CD4-positive, alpha-beta T cell treated with Interleukin-21 for 1 hour (primary cell): Measurements from ENCODE around the gene CIB4.

Experiments used
- DNase-seq: peaks from one replicate; pipeline ENCODE4 v3.0.0-alpha.2; 2020

The CIB4 gene

DNA sequence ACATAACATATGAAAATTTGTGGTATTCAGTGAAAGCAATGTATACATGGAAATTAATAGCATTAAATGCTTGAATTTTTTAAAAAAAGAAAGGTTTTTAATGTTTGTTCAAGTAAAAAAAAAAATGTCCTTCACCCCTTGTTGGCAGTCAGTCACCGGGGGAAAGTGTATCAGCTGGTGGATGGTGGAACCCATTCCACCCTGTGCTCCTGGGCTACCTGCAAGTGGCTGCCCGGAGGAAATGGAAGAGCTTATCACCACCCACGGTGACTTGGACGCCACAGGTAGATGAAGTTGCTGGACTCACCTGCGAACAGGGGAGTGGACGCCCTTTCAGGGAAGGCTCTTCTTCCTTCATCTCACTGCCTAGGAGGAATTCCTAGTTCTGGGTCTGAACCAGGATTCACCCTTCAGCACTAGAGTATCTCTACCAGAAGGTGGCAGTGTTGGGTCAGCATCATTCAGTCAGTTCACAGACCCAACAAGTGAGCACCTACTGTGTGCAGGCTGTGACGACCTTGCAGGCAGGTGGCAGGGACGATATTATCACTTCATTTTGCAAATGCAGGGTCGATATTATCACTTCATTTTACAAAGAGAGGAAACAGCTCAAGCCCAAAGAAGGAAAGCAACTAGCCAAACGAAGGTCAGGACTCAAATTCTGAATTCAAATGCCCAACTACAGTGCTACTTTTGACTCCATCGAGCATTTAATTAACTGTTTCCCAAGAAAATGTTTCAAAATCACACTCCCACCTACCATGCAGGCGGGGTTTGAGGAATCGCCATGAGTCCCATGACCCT, 35.8 kb downstream of the CIB4 start:
- peak; percentile 40 for DNase-seq

DNA sequence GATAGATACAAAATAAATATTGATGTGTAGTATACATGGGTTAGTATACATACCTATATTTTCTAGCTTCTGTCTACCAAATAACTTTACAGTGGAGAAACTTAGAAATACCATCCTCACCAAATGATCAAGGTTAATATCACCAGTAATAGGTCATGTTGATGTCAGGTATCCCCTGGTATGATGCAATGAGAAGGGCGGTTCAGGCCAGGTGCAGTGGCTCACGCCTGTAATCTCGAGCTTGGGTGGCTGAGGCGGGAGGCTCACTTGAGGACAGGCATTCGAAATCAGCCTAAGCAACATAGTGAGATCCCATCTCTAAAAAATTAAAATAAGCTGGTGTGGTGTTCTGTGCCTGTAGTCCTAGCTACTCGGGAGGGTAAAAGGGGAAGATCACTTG, 38.6 kb downstream of the CIB4 start:
- DNase-seq, result no peak

DNA sequence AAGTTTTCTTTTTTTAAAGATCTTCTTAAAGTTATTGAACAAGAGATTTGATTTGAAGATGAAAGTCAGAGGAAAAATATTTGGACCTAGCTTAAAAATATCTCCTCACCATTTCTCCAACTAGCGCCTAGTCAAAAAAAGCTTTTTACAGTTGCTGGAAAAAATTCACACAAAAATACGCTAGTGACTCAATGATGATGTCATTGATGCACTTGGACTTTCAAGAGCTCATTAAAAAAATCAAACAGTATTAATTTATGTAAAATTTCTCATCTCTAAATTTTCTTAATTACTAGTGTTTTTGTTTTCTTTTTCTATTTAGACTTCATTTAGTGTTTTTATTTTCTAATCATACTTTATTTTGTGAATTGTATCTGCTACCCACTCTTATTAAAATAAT, 41.8 kb downstream of the CIB4 start:
- DNase-seq, result no peak

DNA sequence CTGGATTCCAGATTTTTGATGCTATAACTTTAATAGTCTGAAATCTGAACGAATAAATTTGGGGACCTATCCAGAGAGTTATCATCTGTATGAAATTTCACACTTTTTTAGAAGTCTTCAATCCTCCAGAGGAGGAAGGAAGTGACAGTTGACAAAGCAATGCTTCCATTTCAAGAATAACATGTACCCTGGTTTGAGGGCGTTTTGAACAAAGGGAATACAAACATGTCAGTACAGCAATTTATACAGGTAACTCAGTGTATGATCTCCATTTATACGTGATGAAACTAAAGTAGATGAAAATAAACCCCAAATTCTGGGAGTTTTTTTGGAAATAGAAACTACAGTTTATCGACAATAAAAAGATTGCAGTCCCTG, 42.2 kb downstream of the CIB4 start:
- no peak for DNase-seq

DNA sequence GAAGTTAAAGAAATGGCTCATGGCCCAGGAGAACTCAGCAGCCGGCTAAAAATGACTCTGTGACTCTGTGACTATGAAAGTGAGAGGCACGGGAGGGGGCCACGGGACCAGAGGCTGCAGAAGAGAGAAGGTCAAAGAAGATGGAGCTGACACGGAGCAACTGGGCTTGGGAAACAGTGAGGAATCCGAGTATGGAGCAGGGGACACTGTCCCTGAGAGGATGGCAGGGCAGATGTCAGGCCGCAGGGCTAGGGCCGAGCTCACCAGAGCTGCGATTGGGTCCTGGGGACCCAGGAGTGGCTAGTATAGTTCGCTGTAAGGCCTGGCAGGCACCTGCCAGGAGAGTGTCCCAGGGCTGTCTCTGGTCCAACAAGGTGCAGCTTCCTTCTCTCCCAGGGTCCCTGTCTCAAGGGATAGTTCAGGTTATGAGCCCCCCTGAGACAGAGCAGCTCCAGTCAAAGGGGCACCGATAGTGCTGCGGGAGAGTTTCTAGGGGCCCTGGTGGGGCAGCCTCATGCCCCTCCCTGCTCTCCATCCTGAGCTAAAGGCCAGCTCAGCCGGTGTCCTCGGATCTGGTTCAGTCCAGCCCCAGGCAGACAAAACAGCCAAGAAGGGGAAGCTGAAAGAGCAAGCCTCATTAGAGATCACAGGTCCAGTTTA, 42.7 kb downstream of the CIB4 start:
- no peak for DNase-seq

DNA sequence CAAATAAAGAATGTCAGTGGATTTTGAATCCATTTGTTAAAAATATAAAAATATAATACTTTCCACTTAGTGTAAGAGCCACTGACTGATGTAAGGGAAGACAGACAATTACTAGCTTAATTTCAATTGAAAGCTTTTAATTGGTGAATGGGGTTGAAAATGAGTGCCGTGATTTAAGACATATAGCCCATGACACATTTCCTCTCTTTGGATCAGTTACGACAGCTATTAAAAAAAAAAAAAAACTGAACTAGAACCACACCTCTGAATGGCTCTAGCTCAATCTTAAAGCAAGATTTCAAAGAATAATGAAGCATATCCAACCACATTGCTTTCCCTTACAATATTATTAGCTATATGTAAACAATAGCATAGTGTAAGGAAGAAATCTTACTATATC, 44.0 kb downstream of the CIB4 start:
- DNase-seq, result no peak

DNA sequence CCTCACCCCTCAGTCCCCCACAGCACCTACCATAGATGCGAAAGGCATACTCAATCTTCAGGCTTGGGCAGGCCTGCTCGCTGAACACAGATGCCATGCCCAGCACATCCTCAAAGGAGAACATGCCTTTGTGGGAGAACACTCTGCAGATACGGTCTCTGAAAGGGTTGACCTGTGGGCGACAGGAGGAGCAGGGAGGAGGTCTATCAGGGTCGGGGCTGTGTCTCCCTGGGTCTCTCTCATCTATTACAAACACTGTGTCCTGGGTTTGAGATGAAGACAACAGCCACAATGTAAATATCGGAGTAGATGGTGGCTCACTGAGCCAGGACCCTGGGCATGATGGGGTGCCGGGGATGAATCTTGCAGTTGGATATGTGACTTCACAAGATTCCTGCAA, 46.0 kb downstream of the CIB4 start:
- DNase-seq, result no peak

DNA sequence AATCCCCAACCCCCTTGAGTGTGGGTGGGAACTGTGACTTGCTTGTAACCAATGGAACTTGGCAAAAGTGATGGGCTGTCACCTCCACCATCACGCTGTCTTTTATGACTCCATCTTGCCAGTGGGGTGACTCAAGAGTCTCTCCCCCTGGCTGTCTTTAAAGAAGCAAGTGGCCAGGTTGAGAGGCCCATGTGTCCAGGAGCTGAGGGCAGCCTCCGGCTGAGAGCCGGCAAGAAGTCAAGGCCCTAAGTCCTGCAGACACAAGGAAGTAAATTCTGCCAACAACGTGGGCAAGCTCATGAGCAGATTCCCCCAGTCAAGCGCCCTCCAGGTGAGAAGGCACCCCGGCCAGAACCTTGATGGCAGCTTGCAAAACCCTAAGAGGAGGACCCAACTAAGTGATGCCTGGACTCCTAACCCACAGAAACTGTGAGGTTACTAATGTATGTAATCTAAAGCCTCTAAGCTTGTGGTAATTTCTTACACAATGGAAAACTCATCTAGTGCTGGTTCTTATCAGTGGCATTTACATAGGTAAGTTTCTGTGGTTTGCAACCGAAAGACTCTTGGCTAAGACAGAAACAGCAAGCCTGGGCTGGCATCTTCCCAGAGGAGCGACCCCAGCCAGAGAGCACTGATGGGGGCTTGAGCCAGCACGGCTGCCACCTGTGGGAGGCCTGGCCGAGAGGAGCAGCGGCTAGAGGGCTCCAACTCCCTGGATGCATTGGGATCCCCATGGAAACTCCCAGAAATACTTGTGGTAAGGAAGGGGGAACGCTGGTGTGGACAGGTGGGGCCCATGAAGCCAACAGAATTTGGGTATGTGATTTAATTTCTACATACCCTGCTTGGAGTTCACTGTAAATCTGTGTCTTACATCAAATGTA, 49.3 kb downstream of the CIB4 start:
- no peak for DNase-seq

DNA sequence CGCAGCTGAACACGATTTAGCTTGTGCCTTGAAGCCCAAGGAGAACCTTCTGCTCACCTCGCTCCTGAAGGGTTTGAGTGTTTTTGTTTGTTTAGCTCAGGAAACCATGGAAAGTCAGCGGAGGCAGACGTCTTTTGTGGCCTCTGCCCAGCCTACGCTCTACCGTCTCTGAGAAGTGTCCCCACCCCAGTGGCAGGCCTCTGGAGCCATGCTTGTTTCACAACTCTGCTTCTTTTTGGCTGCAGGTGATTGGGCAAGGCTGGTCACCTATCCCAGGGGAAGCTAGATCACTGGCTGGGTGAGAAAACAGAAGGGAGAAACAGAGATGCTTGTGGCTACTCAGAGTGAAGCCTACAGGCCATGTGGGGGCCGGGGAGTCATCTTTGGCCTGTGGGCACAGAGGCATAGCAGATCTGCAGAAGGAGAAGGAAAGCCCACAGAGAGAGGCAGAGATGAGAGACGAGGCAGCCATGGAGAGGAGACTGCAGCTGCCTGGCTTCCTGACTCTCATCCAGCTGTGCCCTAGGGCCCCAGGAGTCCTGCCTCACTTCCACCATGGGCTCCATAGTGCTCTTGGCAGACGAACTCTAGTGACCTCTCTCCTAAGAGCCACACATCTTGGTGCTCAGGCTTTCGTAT, 50.1 kb downstream of the CIB4 start:
- no peak for DNase-seq

DNA sequence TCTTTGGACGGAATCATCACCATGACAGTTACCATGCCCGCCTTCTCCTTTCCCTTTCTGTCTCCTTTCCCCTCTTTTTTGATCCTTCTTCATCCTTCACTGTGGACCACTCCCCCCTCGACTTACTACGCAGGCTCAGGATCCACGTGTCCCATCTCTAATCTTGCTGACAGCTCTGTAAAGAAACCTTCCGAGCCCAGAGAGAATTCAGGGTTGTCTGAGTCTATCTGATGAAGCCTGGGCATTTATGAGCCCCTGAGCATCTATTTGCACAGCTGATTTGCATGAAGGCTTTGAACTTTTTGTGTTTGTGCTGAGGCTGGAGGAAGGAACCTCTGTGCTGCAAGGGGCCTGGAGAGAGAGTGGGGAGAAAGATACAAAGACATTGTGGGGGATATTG, 50.7 kb downstream of the CIB4 start:
- no peak for DNase-seq

DNA sequence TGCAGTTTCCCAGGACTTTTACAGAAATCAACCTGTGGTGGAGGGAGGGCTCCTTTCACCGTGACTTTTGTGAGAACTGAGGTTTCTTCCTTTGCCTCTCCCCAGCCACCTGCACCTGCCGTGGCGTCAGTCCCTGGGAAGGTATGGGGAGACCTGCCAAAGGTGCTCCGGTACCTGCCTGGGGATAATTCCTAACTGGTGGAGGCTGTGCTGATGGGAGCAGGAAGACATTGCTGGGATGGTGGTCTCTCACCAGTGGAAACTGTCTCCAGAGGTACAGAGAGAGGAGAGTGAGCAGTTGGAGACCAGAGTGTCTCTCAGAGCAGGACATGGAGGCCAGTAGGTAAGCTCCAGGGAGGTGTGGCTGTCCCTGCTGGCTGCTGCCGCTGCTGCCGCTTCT, 52.6 kb downstream of the CIB4 start:
- DNase-seq, result no peak

DNA sequence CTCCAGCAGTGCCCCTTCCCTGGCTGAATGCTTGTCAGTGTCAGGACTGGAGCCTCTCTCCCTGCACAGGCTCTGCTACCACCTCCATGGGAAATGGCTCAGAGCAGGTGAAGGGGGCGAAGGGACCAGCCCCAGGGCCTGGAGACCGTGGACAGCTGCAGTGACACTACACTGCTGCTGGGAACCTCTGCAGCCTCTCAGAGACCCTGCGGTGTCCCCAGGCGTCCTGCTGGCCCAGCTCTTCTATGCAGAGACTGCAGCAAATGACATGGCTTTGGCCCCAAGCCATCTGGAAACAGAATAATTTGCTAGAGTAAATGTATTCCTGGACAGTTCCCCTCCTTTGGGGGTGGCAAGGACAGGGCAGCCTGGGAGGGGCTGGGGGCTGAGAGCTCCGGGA, 53.2 kb downstream of the CIB4 start:
- DNase-seq, result no peak

DNA sequence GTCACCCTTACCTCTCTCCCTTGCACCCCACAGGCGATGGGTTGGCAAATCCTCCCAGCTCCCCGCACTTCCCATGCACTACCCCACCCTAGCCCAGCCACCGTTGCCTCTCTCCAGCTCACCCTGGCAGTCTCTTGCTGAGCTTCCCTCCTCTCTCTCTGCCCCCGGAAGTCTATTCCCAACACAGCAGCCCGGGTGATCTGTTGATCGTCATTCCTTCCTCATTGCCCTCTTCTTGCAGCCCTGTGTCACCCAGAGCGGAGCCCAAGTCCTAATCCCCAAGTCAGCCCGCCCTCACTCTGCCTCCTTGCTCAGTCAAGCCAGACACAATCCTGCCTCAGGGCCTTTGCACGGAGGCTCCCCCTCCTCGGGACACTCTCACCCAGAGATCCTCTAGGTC, 55.2 kb downstream of the CIB4 start:
- DNase-seq, result no peak

DNA sequence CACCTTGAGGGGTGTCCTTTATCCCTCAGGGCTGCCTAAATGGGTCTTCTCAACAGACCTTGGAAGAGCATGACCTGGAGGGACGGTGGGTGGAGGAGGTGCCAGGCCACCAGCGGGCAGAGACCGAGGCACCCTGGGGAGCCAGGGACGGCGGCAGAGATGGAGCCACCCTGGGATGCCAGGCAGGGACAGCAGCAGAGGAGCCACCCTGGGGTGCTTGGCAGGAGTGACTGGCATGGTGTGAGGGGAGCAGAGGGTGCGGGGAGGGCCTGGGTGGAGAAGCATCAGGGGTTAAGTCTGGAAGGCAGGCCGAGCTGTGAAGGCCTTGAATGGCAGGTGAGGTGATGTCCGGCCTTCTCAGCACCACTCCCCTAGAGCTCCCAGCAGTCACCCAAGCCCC, 56.1 kb downstream of the CIB4 start:
- DNase-seq, result no peak

DNA sequence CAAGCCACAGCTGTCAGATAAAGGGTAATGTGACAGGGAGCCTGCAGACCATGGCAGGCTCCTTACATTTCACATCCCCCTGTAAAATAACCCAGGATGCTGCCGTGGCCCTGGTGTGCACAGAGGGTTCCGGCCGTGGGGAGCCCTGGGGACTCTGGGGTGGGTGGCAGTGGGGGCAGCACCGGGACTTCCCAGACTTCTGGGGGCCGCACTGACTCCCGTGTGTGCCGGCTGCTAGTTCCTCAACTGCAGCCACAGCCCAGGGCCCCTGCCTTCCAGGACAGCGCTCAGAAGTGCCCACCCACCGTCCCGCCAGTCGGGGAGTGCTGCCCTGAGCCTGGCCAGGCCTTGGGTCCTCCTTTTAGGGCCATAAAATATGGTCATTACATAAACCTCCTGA, 56.5 kb downstream of the CIB4 start:
- DNase-seq, result no peak

DNA sequence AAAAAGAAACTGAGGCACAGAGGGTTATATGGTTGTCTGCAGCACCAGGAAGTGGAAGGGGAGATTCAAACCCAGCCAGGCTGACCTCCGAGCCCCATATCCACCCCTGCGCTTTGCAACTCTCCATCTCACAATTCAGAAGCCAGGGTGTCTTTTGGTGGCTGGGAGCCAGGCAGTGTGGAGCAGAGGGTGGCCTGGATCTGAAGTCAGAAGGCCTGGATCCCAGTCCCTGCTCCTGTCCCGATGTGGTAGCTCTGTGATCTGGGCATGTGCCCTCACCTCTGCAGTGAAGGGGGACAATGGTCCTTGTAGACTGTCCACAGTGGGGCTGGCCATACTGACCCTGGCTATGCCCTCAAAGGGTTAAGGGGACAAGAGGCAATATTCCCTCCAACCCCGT, 57.0 kb downstream of the CIB4 start:
- DNase-seq, result no peak

DNA sequence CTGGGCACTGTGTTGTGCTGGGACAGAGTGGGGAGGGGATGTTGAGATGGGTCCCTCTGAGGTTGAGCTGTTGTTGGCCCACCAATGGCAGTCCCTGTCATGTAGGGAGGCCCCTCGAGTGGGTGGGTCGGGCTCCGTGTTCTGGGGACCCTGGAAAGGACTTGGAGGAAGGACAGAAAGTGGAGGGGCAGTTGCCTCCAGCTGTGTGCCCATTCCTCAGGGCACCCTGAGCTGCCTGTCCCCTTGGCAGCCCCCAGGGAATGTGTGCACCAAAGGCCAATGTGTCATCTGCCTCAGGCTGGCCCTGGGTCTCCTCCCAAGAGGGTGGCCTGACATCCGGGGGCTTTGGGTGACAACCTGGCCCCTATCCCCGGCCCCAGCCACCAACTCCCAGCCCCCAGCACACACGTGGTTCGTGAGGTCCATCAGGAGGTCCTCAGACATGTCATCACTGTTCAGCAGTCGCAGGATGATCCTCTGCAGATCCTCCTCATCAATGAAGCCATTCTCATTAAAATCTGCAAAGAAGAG, 57.7 kb downstream of the CIB4 start:
- no peak for DNase-seq

DNA sequence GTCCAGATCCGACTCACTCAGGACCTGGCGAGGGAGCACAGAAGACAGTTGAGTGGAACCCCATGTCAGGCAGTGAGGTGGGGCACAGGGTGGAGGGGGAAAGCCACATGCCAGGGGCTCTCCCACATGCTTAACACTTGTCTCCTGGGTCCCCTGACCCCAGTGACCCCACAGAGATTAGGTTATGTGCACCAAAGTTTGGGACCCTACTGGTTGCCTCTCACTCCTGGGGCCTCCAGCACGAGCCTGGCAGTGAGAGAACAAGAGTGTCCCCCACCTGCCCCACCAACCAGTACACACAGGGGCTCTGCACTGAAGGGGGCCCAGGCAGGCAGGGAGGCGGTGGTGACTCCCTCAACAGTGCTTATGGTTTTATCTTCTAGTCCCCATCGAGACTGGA, 58.3 kb downstream of the CIB4 start:
- no peak for DNase-seq

DNA sequence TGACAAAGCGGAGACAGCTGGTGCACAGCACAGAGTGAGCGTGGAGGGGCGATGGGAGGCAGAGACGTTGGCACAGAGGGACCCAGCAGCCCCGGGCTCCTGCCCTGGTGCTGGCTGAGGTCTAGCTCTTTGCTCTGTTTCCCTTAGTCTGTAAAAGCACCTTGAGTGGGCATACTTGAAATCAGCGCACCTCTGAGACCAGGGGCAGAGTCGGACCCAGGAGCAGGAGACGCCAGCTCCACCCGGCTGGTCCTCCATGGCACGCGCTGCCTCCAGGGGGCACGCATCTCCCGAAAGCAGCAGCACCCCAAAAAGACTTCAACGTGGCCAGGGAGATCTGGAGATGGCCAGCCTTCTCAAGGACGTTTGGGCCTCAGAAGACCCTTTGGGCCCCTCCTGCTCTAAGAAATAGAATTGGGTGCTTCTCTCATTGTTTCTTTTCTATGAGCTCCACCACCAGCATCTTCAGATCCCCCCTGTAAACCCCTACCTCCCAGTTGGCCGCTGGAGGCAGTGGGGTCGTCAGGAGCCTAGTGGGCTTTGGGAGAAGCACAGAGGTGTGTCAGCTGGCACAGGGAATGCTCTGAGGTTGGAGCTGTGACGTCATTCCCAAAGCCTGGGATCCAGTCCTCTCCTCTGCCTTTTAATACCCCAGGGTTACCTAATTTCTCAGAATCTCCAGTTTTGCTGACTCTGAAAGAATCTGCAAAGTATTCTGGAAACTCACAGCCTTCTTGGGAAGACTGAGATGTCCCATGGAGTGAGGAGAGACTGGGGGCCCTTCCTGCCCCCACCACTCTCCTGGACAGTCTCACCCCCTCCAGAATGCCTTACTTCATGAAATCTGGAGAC, 58.9 kb downstream of the CIB4 start:
- DNase-seq, result no peak

DNA sequence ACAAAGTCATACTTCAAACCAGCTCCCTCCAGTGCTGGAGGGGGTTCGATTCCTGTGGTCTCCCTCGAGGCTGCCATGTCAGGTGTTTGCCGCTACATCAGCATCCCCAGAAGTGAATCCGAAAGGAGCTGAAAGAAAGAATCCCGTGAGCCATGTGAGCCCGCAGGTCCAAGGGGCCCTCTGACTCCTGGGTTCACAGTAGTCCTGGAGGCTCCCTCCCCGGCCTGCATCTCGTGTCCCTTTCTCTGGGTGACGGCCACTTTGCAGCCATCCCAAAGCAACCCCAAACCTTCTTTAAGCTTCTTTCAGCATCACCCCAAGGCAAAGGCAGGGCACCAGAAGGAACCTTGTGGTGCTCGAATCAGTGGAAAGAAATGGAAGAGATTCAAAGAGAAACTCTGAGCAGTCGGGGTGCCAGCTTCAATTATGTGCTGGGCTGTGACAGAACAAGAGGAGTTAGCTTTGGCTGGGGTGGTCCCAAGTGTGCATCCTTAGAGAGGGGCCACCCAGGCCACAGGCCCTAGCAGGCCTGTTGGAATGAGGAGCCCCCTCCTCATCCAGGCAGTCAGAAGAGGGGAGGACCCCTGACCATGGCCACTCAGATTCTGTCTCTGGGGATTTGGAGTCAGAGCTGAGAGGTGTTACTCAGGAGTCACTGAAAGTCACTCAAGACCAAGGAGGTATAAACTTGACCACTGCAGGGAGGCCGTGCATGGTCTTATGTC, 59.7 kb downstream of the CIB4 start:
- DNase-seq, result no peak

DNA sequence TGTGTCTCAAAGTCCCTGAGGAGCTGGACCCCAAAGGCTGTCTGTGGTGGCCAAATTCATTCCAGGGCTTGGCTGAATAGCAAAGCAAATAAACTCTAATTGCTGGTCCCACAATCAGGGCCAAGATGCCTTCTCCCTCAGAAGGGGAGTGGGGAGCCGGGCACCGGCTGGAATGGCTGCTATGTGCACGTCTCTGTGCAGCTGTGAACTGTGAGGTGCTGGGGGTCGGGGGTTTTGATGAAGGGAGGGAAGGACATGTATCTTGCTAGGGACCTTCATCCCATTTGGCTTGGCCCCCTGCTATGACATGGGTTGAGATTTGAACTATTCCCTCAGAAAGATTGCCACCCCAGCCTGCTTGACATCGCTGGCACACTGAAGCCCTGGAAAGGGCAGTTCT, 60.4 kb downstream of the CIB4 start:
- no peak for DNase-seq
